Measurements from ENCODE around the gene BMPR1A. TPM values are rescaled to one million over a fixed set of nuclear protein-coding genes. Genes with fewer than 3 reads are reported as not detected.

The BMPR1A gene
- 10 to 100 TPM in 1 of 2 experiments, 1 to 10 TPM in 1; 8.9 to 11.7 TPM for total RNA-seq

GRCh38 chr10:86756511-86757112, at the start of gene BMPR1A:
Gene BMPR1A, plus strand, starts transcription at chr10:86756619. Its CDS starts 119,400 bp downstream, at chr10:86876019.
- ChIA-PET CTCF (interaction anchor here (0.8 kb wide), 1 partner anchor 183 kb away, joined by 3 read pairs; no protein-coding TSS in a partner anchor), POLR2A (no interaction called here)
- no peak for DNase-seq

DNA sequence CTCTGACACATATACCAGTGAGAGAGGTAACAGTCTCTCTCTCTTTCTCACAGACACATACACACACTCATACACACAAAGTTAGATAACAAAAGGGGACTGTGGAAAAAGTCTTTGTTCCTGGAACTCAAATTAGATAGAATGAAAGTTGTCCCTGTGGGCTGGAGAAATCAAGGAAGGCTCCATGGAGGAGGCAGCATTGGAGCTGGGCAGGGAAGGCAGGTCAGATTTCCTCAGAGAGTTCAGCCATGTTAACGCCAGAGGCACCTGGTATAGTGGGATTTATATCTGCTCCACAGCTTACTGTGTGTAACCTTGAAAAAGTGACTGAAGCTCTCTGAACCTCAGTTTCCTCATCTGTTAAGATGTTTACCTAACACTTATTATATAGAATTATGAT, 49.4 kb upstream of the BMPR1A start:
- no peaks in the 10 kb centered on the region for H3K27me3 Mint-ChIP-seq
- H3K36me3 Mint-ChIP-seq (ENCODE audit: low read depth) = no peaks in the 10 kb centered on the region
- no peak overlapping the region for H3K27ac Mint-ChIP-seq
- H3K4me1 Mint-ChIP-seq = peaks cover 12% of the 10 kb centered on the region
- ChIA-PET POLR2A (no interaction called here), CTCF (interaction anchor here (1.6 kb wide), 1 partner anchor 12 kb away, joined by 5 read pairs; no protein-coding TSS in a partner anchor)
- no peak overlapping the region for H3K4me3 Mint-ChIP-seq
- no peaks in the 10 kb centered on the region for H3K9me3 Mint-ChIP-seq
- DNase-seq = no peak

More at GRCh38 chr10:86756511-86757112, at the start of gene BMPR1A:
- H3K27ac Mint-ChIP-seq = peak within 1 kb of the TSS; percentile 83
- peak within 1 kb of the TSS; percentile 85 for H3K4me3 Mint-ChIP-seq
- peaks cover 46% of the 10 kb centered on the region for H3K27me3 Mint-ChIP-seq
- H3K4me1 Mint-ChIP-seq = peaks cover 51% of the 10 kb centered on the region
- no peaks in the 10 kb centered on the region for H3K9me3 Mint-ChIP-seq
- no peaks in the 10 kb centered on the region for H3K36me3 Mint-ChIP-seq (ENCODE audit: low read depth)

GRCh38 chr10:86707505-86707904, 48.9 kb upstream of the BMPR1A start:
- H3K9me3 Mint-ChIP-seq = no peaks in the 10 kb centered on the region
- H3K27ac Mint-ChIP-seq = no peak overlapping the region
- POLR2A ChIA-PET = no interaction called here
- H3K27me3 Mint-ChIP-seq = no peaks in the 10 kb centered on the region
- peaks cover 16% of the 10 kb centered on the region for H3K4me1 Mint-ChIP-seq
- CTCF ChIA-PET = interaction anchor here (1.2 kb wide), 1 partner anchor 192 kb away, joined by 3 read pairs; no protein-coding TSS in a partner anchor
- no peak overlapping the region for H3K4me3 Mint-ChIP-seq
- DNase-seq = no peak
- no peaks in the 10 kb centered on the region for H3K36me3 Mint-ChIP-seq (ENCODE audit: low read depth)

- CTCF ChIA-PET = interaction anchor here (0.9 to 1.2 kb wide), 2 partner anchors 151 to 192 kb away, joined by 3 read pairs; no protein-coding TSS in a partner anchor
- Mint-ChIP-seq H3K36me3 (ENCODE audit: low read depth) (no peaks in the 10 kb centered on the region), H3K4me1 (peaks cover 16% of the 10 kb centered on the region), H3K27ac (no peak overlapping the region), H3K9me3 (no peaks in the 10 kb centered on the region), H3K4me3 (no peak overlapping the region), H3K27me3 (no peaks in the 10 kb centered on the region)
- POLR2A ChIA-PET = no interaction called here
- DNase-seq = no peak
These were observed 48.2 kb upstream of the BMPR1A start for GRCh38 chr10:86708068-86708782.

- Mint-ChIP-seq H3K36me3 (ENCODE audit: low read depth) (no peaks in the 10 kb centered on the region), H3K27me3 (no peaks in the 10 kb centered on the region), H3K27ac (no peak overlapping the region), H3K9me3 (no peaks in the 10 kb centered on the region), H3K4me1 (peaks cover 16% of the 10 kb centered on the region), H3K4me3 (no peak overlapping the region)
- no peak for DNase-seq
- ChIA-PET CTCF (interaction anchor here (0.9 to 1.2 kb wide), 2 partner anchors 151 to 191 kb away, joined by 3 read pairs; no protein-coding TSS in a partner anchor), POLR2A (no interaction called here)
These were observed 47.5 kb upstream of the BMPR1A start for GRCh38 chr10:86708783-86709380.

DNA sequence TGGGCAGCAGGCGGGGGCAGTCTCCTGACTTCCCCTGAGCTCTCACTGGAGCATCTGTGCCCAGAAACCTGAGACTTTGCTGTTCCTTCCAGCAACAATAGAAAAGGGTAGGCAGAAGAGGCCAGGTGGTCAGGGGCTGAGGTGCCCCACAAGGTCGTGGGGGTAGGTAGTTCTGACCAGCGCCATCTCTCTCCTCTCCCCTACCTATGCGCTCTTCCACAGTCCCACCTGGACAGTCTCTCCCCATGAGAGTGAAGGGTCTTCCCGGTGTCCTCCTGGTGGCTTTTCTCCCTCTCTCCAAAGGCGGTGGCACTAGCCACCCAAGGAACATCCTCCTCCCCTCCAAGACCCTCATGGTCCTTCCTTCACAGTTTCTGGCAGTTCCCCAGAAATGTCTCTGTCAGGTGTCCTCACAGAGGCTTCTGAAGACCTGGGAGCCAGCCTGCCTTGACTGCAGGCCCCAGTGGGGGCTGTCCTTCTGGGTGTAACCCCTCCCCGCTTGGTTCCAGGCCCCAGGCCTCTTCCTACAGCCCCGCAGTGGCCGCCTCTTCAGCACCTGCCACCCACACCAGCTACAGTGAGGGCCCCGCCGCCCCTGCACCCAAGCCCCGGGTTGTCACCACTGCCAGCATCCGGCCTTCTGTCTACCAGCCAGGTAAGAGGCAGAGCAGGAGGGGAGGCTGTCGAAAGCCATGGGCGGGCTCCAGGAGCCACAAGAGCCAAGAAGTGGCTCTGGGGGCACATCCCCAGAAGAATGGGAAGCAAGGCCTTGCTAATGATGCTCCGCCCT, 46.8 kb upstream of the BMPR1A start:
- Mint-ChIP-seq H3K27me3 (no peaks in the 10 kb centered on the region), H3K27ac (peak overlapping the region; percentile 97), H3K36me3 (ENCODE audit: low read depth) (no peaks in the 10 kb centered on the region), H3K4me1 (peaks cover 16% of the 10 kb centered on the region), H3K9me3 (no peaks in the 10 kb centered on the region), H3K4me3 (peak overlapping the region; percentile 53)
- no peak for DNase-seq
- CTCF ChIA-PET = interaction anchor here (0.9 to 1.0 kb wide), 2 partner anchors 10 to 150 kb away, joined by 3 to 4 read pairs; no protein-coding TSS in a partner anchor
- POLR2A ChIA-PET = no interaction called here

GRCh38 chr10:86710987-86711512, 45.4 kb upstream of the BMPR1A start:
- peak overlapping the region; percentile 75 for H3K4me3 Mint-ChIP-seq
- H3K4me1 Mint-ChIP-seq = peaks cover 16% of the 10 kb centered on the region
- peak; percentile 85 for DNase-seq
- H3K27me3 Mint-ChIP-seq = no peaks in the 10 kb centered on the region
- CTCF ChIA-PET = no interaction called here
- H3K9me3 Mint-ChIP-seq = no peaks in the 10 kb centered on the region
- H3K27ac Mint-ChIP-seq = peak overlapping the region; percentile 97
- no peaks in the 10 kb centered on the region for H3K36me3 Mint-ChIP-seq (ENCODE audit: low read depth)
- POLR2A ChIA-PET = interaction anchor here (0.6 kb wide), 1 partner anchor 206 kb away, joined by 10 read pairs; no protein-coding TSS in a partner anchor

GRCh38 chr10:86711513-86712316, 44.7 kb upstream of the BMPR1A start:
- POLR2A ChIA-PET = no interaction called here
- H3K27me3 Mint-ChIP-seq = no peaks in the 10 kb centered on the region
- CTCF ChIA-PET = no interaction called here
- H3K36me3 Mint-ChIP-seq (ENCODE audit: low read depth) = no peaks in the 10 kb centered on the region
- peaks cover 16% of the 10 kb centered on the region for H3K4me1 Mint-ChIP-seq
- peak overlapping the region; percentile 77 for H3K4me3 Mint-ChIP-seq
- no peaks in the 10 kb centered on the region for H3K9me3 Mint-ChIP-seq
- peak overlapping the region; percentile 92 for H3K27ac Mint-ChIP-seq
- peak; percentile 49 for DNase-seq

GRCh38 chr10:86712317-86712707, 44.1 kb upstream of the BMPR1A start:
- ChIA-PET CTCF (no interaction called here), POLR2A (no interaction called here)
- peak overlapping the region; percentile 77 for H3K4me3 Mint-ChIP-seq
- H3K9me3 Mint-ChIP-seq = no peaks in the 10 kb centered on the region
- peaks cover 16% of the 10 kb centered on the region for H3K4me1 Mint-ChIP-seq
- H3K27me3 Mint-ChIP-seq = no peaks in the 10 kb centered on the region
- peak; percentile 14 for DNase-seq
- H3K27ac Mint-ChIP-seq = peak overlapping the region; percentile 92
- H3K36me3 Mint-ChIP-seq (ENCODE audit: low read depth) = no peaks in the 10 kb centered on the region

- Mint-ChIP-seq H3K27ac (no peak overlapping the region), H3K36me3 (ENCODE audit: low read depth) (no peaks in the 10 kb centered on the region), H3K4me3 (no peak overlapping the region), H3K4me1 (peaks cover 13% of the 10 kb centered on the region), H3K27me3 (peaks cover 5% of the 10 kb centered on the region), H3K9me3 (no peaks in the 10 kb centered on the region)
- no peak for DNase-seq
- ChIA-PET CTCF (interaction anchor here (1.0 to 1.5 kb wide), 3 partner anchors 21 to 38 kb away, joined by 3 to 4 read pairs (median 3); no protein-coding TSS in a partner anchor), POLR2A (no interaction called here)
These were observed 41.1 kb upstream of the BMPR1A start for GRCh38 chr10:86715156-86715795.

DNA sequence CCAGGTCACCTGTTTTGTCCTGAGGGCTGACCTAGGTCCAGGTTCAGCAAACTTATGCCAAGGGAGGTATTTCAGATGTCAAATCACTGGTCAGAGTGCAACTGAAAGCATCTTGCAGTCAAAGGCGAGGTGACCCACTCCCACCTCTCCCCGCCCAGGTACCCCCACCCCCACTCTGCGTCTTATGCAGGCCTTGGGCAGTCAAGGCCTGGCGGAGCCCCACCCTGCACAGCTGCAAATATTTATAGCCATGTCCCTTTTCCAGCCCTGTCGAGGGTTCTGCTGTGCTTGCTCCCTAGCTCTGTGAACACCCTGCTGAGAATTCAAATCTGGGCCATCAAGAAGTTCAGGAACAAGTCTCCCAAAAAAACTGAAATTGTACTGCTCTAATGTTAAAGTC, 40.6 kb upstream of the BMPR1A start:
- Mint-ChIP-seq H3K27me3 (peaks cover 9% of the 10 kb centered on the region), H3K36me3 (ENCODE audit: low read depth) (no peaks in the 10 kb centered on the region), H3K4me3 (no peak overlapping the region), H3K9me3 (no peaks in the 10 kb centered on the region), H3K4me1 (peaks cover 9% of the 10 kb centered on the region), H3K27ac (peak overlapping the region; percentile 13)
- ChIA-PET CTCF (interaction anchor here (1.0 to 1.1 kb wide), 2 partner anchors 30 to 37 kb away, joined by 3 read pairs; no protein-coding TSS in a partner anchor), POLR2A (no interaction called here)
- no peak for DNase-seq
